Omental fat pad (tissue), 4 donors: Measurements from ENCODE around the gene CACNA2D3. TPM values are rescaled to one million over a fixed set of nuclear protein-coding genes. Genes with fewer than 3 reads are reported as not detected.

Experiments used
- ATAC-seq: fragments of 150-250 bp; one replicate; pipeline ENCODE4 v1.9.1; 2016; ENCODE audit warnings: mild to moderate bottlenecking, moderate library complexity; ENCODE audit not compliant: low FRiP score
- DNase-seq: peaks from one replicate; pipeline ENCODE4 v3.0.0-alpha.2; 2019; ENCODE audit warnings: low spot score
- total RNA-seq, 4 donors: library from RNA; depleted of rRNA; stranded (reverse); fragments of >200 nt; gene quantifications; one replicate each; pipeline ENCODE4 v1.1.0, GENCODE V29; 2016
- TF ChIP-seq, protein P1 (sequence below), 3 donors: fragments of 450-650 bp; IDR thresholded peaks; one replicate each; pipeline ENCODE4 v1.5.1; 2016 to 2017; ENCODE audit warnings: antibody characterized with exemption in 3 of 3, mild to moderate bottlenecking in 3 of 3, moderate library complexity in 2 of 3

The CACNA2D3 gene
- total RNA-seq, 4 donors from 2014 or later = 2.6 to 6.1 (median 4.5) TPM

DNA sequence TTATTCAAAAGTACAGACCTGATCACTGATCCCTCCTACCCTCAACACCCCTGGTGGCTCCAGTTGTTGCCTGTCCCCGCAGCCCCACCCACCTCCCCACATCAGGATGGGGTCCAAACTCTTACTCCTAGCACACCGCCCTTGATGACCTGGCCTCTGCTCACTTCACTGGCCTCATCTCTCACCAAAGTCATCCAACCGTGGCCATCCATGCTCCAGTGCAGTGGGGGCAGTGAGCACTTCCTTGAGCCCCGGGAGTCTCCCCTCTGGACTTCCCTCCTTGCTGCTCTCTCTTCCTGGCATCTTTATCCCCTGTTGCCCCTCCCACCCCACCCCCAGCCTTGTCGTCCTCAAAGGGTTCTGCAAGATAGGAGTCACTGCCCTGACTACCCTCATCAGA lies 191.1 kb downstream of the CACNA2D3 start:
- TF ChIP-seq, protein P1, sequence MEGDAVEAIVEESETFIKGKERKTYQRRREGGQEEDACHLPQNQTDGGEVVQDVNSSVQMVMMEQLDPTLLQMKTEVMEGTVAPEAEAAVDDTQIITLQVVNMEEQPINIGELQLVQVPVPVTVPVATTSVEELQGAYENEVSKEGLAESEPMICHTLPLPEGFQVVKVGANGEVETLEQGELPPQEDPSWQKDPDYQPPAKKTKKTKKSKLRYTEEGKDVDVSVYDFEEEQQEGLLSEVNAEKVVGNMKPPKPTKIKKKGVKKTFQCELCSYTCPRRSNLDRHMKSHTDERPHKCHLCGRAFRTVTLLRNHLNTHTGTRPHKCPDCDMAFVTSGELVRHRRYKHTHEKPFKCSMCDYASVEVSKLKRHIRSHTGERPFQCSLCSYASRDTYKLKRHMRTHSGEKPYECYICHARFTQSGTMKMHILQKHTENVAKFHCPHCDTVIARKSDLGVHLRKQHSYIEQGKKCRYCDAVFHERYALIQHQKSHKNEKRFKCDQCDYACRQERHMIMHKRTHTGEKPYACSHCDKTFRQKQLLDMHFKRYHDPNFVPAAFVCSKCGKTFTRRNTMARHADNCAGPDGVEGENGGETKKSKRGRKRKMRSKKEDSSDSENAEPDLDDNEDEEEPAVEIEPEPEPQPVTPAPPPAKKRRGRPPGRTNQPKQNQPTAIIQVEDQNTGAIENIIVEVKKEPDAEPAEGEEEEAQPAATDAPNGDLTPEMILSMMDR (IDR thresholded peaks at IDR 0.05) = no peak
- DNase-seq (no peak), ATAC-seq (no peak)

DNA sequence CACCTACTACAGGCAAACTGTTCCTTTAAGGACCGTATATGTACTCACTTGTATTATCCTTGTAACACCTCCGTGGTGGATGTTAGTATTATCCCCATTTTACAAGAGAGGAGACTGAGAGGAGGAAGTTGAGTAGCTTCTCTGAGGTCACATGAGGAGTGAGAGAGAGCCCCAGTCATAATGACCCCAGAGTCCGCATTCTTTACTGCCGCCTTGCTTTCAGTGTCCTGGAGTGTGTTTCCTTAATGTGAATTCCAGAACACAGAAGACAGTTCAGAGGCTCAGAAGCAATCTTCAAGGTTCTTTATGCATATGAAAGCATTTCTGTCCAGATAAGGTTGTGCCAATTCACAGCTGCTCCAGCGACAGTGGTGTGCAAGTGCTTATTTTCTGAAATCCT lies 199.2 kb downstream of the CACNA2D3 start:
- DNase-seq = no peak
- ATAC-seq = no peak
- TF ChIP-seq, protein P1 (IDR thresholded peaks at IDR 0.05) = no peak

- DNase-seq = no peak
- no peak for ATAC-seq
- TF ChIP-seq, protein P1 (IDR thresholded peaks at IDR 0.05) = no peak
These were observed 200.0 kb downstream of the CACNA2D3 start for GRCh38 chr3:54322354-54322753.

GRCh38 chr3:54324103-54324502 lies 201.8 kb downstream of the CACNA2D3 start:
- DNase-seq (no peak), ATAC-seq (no peak)
- TF ChIP-seq, protein P1 (IDR thresholded peaks at IDR 0.05) = no peak

- no peak for DNase-seq
- ATAC-seq = no peak
- TF ChIP-seq, protein P1 (IDR thresholded peaks at IDR 0.05) = no peak
These were observed 204.6 kb downstream of the CACNA2D3 start for GRCh38 chr3:54326951-54327350.

DNA sequence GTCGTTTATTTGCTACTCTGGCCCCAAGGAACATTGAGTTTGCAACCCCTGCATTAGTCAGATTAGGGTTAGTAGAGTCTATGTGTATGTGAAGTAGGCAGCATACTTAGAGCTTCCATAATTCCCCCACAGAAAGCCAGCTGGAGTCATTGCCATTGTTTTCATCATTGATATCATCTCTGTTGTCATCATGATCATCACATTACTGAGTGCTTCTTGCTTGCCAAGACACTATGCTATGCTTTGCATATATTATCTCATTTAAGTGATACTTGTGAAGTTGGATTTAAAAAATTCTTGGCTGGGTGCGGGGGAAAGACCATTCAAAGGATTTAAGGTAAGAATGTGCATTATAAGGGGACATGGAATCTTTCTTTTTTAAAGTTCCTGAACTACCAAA lies 209.0 kb downstream of the CACNA2D3 start:
- TF ChIP-seq, protein P1 (IDR thresholded peaks at IDR 0.05) = no peak
- DNase-seq (no peak), ATAC-seq (no peak)

DNA sequence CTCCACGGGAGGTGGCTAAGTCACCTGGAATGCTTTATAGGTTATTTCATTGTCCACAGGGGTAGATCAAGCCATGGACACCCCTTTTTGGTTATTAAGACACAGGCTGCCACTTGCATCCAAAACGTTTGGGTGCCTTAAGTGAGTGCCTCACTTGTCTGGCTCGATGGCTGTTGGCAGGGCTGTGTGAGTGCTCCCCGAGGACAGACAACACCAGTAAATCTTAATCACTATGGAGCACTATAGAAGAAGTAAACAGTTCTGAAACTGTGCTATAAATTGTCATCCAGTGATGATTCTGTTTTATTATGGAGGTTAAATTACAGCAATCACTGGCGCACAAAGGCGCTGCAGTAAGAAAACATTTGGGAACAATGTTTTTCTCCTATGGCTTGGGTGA lies 215.5 kb downstream of the CACNA2D3 start:
- ATAC-seq (no peak), DNase-seq (no peak)
- TF ChIP-seq, protein P1 (IDR thresholded peaks at IDR 0.05) = no peak
